ENCODE data around the gene ATG4B. TPM values are rescaled to one million over a fixed set of nuclear protein-coding genes. Genes with fewer than 3 reads are reported as not detected.
A peak's percentile ranks its signal among the peaks of the same experiment; 100 is the strongest.

The ATG4B gene
- total RNA-seq, 2 experiments from 2014 or later: 86.5 to 89.4 TPM

DNA sequence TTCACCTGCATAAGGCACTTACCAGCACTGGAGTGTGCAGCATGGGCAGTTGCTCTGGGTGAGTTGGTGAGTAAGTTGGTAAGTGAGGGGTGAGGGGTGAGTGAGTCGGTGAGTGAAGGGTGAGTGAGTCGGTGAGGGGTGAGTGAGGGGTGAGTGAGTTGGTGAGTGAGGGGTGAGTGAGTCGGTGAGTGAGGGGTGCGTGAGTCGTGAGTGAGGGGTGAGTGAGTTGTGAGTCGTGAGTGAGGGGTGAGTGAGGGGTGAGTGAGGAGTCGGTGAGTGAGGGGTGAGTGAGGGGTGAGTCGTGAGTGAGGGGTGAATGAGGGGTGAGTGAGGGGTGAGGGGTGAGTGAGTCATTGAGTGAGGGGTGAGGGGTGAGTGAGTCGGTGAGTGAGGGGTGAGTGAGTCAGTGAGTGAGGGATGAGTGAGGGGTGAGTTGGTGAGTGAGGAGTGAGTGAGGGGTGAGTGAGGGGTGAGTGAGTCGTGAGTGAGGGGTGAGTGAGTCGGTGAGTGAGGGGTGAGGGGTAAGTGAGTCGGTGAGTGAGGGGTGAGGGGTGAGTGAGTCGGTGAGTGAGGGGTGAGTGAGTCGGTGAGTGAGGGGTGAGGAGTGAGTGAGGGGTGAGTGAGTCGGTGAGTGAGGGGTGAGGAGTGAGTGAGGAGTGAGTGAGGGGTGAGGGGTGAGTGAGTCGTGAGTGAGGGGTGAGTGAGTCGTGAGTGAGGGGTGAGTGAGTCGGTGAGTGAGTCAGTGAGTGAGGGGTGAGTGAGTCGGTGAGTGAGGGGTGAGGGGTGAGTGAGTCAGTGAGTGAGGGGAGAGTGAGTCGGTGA, 17.7 kb upstream of the ATG4B start:
- Histone ChIP-seq H3K9me3 (ENCODE audit: control insufficient read depth in 1 of 2, insufficient read depth in 1 of 2, low read length in 2 of 2) (no peaks in the 10 kb centered on the region), H3K27ac (ENCODE audit: low read depth in 1 of 2, low read length in 2 of 2) (no peak overlapping the region), H3K27me3 (ENCODE audit: control insufficient read depth in 1 of 2, insufficient read depth in 2 of 2, low read length in 2 of 2) (no peaks in the 10 kb centered on the region), H3K36me3 (ENCODE audit: insufficient read depth, low read length) (no peaks in the 10 kb centered on the region), H3K4me3 (ENCODE audit: low read length) (no peak overlapping the region), H3K4me1 (ENCODE audit: insufficient read depth, low read length) (peaks cover 26% of the 10 kb centered on the region)
- ATAC-seq (ENCODE audit: poor library complexity) (no peak), DNase-seq (peak in 2 of 14 experiments; percentile 28 to 52)
- Mint-ChIP-seq H3K27me3 (no peaks in the 10 kb centered on the region), H3K27ac (no peak overlapping the region), H3K9me3 (no peaks in the 10 kb centered on the region), H3K4me1 (ENCODE audit: low read depth) (peaks cover 35% of the 10 kb centered on the region), H3K4me3 (no peak overlapping the region), H3K36me3 (ENCODE audit: low read depth) (peaks cover 8% of the 10 kb centered on the region)
- ChIA-PET POLR2A (no interaction called here), CTCF (no interaction called here)
- intact Hi-C loops (cut with DNase I, micrococcal nuclease): loop anchor here (2.0 to 10.0 kb wide), 6 partner anchors 17 to 1055 kb away; partner anchors contain the start of genes ATG4B (in 1 of the 2), D2HGDH (in 1 of the 2), DUSP28 (in 1 of the 2) and RNPEPL1 (in 1 of the 2)
- no peak for TF ChIP-seq CTCF (IDR thresholded peaks at IDR 0.05)

- ATAC-seq (ENCODE audit: poor library complexity) (no peak), DNase-seq (peak in 3 of 14 experiments; percentile 11 to 58 (median 42))
- peaks cover 35% of the 10 kb centered on the region for H3K4me1 Mint-ChIP-seq (ENCODE audit: low read depth)
- no peaks in the 10 kb centered on the region for H3K27me3 Mint-ChIP-seq
- Histone ChIP-seq H3K4me3 (ENCODE audit: low read length) (no peak overlapping the region), H3K36me3 (ENCODE audit: insufficient read depth, low read length) (no peaks in the 10 kb centered on the region), H3K9me3 (ENCODE audit: control insufficient read depth in 1 of 2, insufficient read depth in 1 of 2, low read length in 2 of 2) (no peaks in the 10 kb centered on the region), H3K4me1 (ENCODE audit: insufficient read depth, low read length) (peaks cover 26% of the 10 kb centered on the region), H3K27ac (ENCODE audit: low read depth in 1 of 2, low read length in 2 of 2) (no peak overlapping the region), H3K27me3 (ENCODE audit: control insufficient read depth in 1 of 2, insufficient read depth in 2 of 2, low read length in 2 of 2) (no peaks in the 10 kb centered on the region)
- intact Hi-C loops (cut with DNase I, micrococcal nuclease): no loop called here
- no peaks in the 10 kb centered on the region for H3K9me3 Mint-ChIP-seq
- no peak for TF ChIP-seq CTCF (IDR thresholded peaks at IDR 0.05)
- ChIA-PET CTCF (no interaction called here), POLR2A (no interaction called here)
- H3K36me3 Mint-ChIP-seq (ENCODE audit: low read depth): peaks cover 8% of the 10 kb centered on the region
- H3K27ac Mint-ChIP-seq: no peak overlapping the region
- H3K4me3 Mint-ChIP-seq: no peak overlapping the region
Observed at GRCh38 chr2:241620419-241620769, 17.1 kb upstream of the ATG4B start.

DNA sequence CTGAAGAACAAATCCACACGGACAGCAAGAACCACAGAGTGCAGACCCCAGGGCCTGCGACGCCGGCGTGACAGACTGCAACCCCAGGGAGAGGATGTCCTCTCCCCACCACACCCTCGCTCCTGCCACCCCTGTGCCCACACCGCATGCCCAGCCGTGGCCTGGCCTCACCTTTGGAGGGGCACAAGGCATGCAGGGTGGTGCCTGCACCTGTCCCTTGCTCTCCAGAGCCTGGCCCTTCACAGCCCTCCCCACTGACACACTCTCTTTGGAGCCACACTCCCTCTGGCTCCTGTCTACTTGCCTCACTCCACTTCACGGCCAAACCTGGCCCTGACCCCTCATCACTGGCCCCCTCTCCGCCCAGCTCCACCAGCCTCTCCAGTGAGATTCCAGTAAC, 9.8 kb upstream of the ATG4B start:
- ATAC-seq (ENCODE audit: poor library complexity) (no peak), DNase-seq (no peak)
- peaks cover 14% of the 10 kb centered on the region for H3K4me1 Mint-ChIP-seq (ENCODE audit: low read depth)
- no peaks in the 10 kb centered on the region for H3K9me3 ChIP-seq (ENCODE audit: control insufficient read depth in 1 of 2, insufficient read depth in 1 of 2, low read length in 2 of 2)
- ChIA-PET CTCF (no interaction called here), POLR2A (no interaction called here)
- intact Hi-C loops (cut with DNase I, micrococcal nuclease): no loop called here
- no peak for TF ChIP-seq CTCF (IDR thresholded peaks at IDR 0.05)
- no peaks in the 10 kb centered on the region for H3K9me3 Mint-ChIP-seq
- no peak overlapping the region for H3K4me3 ChIP-seq (ENCODE audit: low read length)
- no peaks in the 10 kb centered on the region for H3K4me1 ChIP-seq (ENCODE audit: insufficient read depth, low read length)
- H3K36me3 Mint-ChIP-seq (ENCODE audit: low read depth): peaks cover 44% of the 10 kb centered on the region
- no peak overlapping the region for H3K27ac Mint-ChIP-seq
- H3K27me3 ChIP-seq (ENCODE audit: control insufficient read depth in 1 of 2, insufficient read depth in 2 of 2, low read length in 2 of 2): no peaks in the 10 kb centered on the region
- peaks cover 28% of the 10 kb centered on the region for H3K36me3 ChIP-seq (ENCODE audit: insufficient read depth, low read length)
- no peak overlapping the region for H3K4me3 Mint-ChIP-seq
- no peaks in the 10 kb centered on the region for H3K27me3 Mint-ChIP-seq
- no peak overlapping the region for H3K27ac ChIP-seq (ENCODE audit: low read depth in 1 of 2, low read length in 2 of 2)

All from CD4-positive, alpha-beta T cell (primary cell).